ENCODE measurements around the gene KIAA1671. TPM values are rescaled to one million over a fixed set of nuclear protein-coding genes. Genes with fewer than 3 reads are reported as not detected.

The KIAA1671 gene
- total and polyA plus RNA-seq, 2 donors, result 4.1 to 8.0 TPM

GRCh38 chr22:25148149-25148691 is 195.7 kb downstream of the KIAA1671 start:
- H3K4me3 ChIP-seq (ENCODE audit: low read length in 2 of 2), result no peak overlapping the region
- H3K27me3 ChIP-seq (ENCODE audit: control insufficient read depth in 2 of 2, insufficient read depth in 1 of 2, low read length in 1 of 2), result no peaks in the 10 kb centered on the region
- 45% methylated on average over 4 of the region's 4 CpGs for WGBS
- no peaks in the 10 kb centered on the region for H3K9me3 ChIP-seq (ENCODE audit: control insufficient read depth in 2 of 2, insufficient read depth in 1 of 2, low read length in 1 of 2)
- H3K36me3 ChIP-seq (ENCODE audit: control insufficient read depth in 2 of 2, insufficient read depth in 2 of 2, low read length in 1 of 2), result no peaks in the 10 kb centered on the region
- no peak overlapping the region for H3K27ac ChIP-seq (ENCODE audit: low read depth in 1 of 2, low read length in 1 of 2)
- H3K4me1 ChIP-seq (ENCODE audit: control insufficient read depth in 2 of 2, insufficient read depth in 2 of 2, low read length in 2 of 2), result peaks cover 0 to 4% of the 10 kb centered on the region in 2 donors
- no peak for DNase-seq (ENCODE audit: low read depth in 6 of 9, low spot score in 9 of 9)

DNA sequence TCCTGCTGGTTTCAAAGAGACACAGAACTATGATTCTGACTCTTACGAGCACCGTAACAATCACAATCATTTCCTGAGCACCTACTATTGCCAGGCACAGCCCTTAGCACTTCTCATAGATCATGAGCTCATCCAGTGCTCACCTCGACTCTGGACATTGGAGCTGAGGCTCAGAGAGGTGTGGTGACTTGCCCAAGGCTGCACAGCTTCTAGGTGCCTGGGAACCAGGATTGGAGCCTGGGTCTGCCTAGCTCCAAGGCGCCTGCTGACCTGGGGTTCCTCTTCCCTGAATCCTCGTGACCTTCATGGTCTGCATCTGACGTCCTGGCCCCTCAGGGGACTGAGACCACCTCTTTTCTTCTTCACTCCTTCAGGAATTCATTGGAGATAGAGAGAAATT is 196.5 kb downstream of the KIAA1671 start:
- Histone ChIP-seq H3K9me3 (ENCODE audit: control insufficient read depth in 2 of 2, insufficient read depth in 1 of 2, low read length in 1 of 2) (no peaks in the 10 kb centered on the region), H3K4me1 (ENCODE audit: control insufficient read depth in 2 of 2, insufficient read depth in 2 of 2, low read length in 2 of 2) (peaks cover 0 to 4% of the 10 kb centered on the region in 2 donors), H3K36me3 (ENCODE audit: control insufficient read depth in 2 of 2, insufficient read depth in 2 of 2, low read length in 1 of 2) (no peaks in the 10 kb centered on the region), H3K27ac (ENCODE audit: low read depth in 1 of 2, low read length in 1 of 2) (no peak overlapping the region), H3K4me3 (ENCODE audit: low read length in 2 of 2) (no peak overlapping the region), H3K27me3 (ENCODE audit: control insufficient read depth in 2 of 2, insufficient read depth in 1 of 2, low read length in 1 of 2) (no peaks in the 10 kb centered on the region)
- WGBS, result 91% methylated on average over 6 of the region's 6 CpGs
- DNase-seq (ENCODE audit: low read depth in 6 of 9, low spot score in 9 of 9), result no peak

DNA sequence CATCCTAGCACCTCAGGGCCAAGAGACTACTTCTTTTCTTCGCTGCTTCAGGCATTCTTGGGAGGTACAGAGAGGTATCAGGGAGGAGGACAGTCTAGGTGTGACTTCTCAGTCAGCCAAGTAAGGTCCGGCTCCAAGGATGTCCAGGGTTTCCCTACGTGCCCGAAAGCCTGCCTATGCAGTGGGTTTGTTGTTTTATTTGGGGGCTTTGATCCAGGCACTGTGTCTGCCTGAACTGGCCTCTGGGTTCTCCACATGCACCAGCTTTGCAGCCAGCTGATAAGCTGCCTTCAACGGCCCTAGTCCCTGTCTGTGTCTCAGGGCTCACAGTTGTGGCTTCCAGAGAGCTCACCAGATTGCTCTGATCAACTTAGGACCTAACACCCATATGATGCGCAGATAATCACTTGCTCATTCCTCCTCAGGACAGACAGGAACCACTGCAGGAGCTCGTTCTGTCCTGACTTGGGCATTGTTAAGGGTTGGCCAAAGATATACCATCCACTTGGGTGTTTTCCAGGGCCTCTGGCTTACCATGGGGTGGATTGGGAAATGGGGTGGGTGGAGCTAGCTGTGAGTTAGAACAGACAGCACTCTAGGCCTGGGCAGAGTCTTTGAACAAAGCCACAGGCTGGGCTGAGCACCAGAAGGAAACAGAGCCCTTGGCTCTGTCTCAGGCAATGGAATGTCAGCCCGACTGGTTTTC is 201.6 kb downstream of the KIAA1671 start:
- no peak for DNase-seq (ENCODE audit: low read depth in 6 of 9, low spot score in 9 of 9)
- H3K27me3 ChIP-seq (ENCODE audit: control insufficient read depth in 2 of 2, insufficient read depth in 1 of 2, low read length in 1 of 2), result no peaks in the 10 kb centered on the region
- H3K27ac ChIP-seq (ENCODE audit: low read depth in 1 of 2, low read length in 1 of 2), result no peak overlapping the region
- 92% methylated on average over 8 of the region's 8 CpGs for WGBS
- H3K4me1 ChIP-seq (ENCODE audit: control insufficient read depth in 2 of 2, insufficient read depth in 2 of 2, low read length in 2 of 2), result no peaks in the 10 kb centered on the region
- no peak overlapping the region for H3K4me3 ChIP-seq (ENCODE audit: low read length in 2 of 2)
- H3K9me3 ChIP-seq (ENCODE audit: control insufficient read depth in 2 of 2, insufficient read depth in 1 of 2, low read length in 1 of 2), result no peaks in the 10 kb centered on the region
- no peaks in the 10 kb centered on the region for H3K36me3 ChIP-seq (ENCODE audit: control insufficient read depth in 2 of 2, insufficient read depth in 2 of 2, low read length in 1 of 2)

DNA sequence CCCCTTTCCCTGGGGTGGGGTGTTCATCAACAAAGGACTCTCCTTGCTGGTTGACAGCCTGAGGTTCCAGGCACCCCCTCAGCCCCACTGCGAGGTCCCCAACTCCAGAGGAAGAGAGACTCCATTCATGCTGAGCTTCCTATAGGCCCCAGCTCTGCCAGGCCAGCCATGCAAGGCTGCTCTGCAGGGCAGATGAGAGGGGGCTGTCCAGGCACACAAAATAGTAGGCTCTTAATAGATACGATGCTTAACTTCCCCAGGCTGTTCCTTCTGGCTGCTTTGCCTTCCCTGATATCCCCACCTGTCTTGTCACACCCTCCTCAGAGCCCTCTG is 202.1 kb downstream of the KIAA1671 start:
- Histone ChIP-seq H3K27me3 (ENCODE audit: control insufficient read depth in 2 of 2, insufficient read depth in 1 of 2, low read length in 1 of 2) (no peaks in the 10 kb centered on the region), H3K4me1 (ENCODE audit: control insufficient read depth in 2 of 2, insufficient read depth in 2 of 2, low read length in 2 of 2) (no peaks in the 10 kb centered on the region), H3K4me3 (ENCODE audit: low read length in 2 of 2) (no peak overlapping the region), H3K27ac (ENCODE audit: low read depth in 1 of 2, low read length in 1 of 2) (peak overlapping the region in 1 of 2 donors; percentile 3), H3K9me3 (ENCODE audit: control insufficient read depth in 2 of 2, insufficient read depth in 1 of 2, low read length in 1 of 2) (no peaks in the 10 kb centered on the region), H3K36me3 (ENCODE audit: control insufficient read depth in 2 of 2, insufficient read depth in 2 of 2, low read length in 1 of 2) (no peaks in the 10 kb centered on the region)
- 92% methylated on average over 2 of the region's 2 CpGs for WGBS
- DNase-seq (ENCODE audit: low read depth in 6 of 9, low spot score in 9 of 9), result no peak

GRCh38 chr22:25156736-25157135 is 204.2 kb downstream of the KIAA1671 start:
- no peaks in the 10 kb centered on the region for H3K9me3 ChIP-seq (ENCODE audit: control insufficient read depth in 2 of 2, insufficient read depth in 1 of 2, low read length in 1 of 2)
- H3K4me1 ChIP-seq (ENCODE audit: control insufficient read depth in 2 of 2, insufficient read depth in 2 of 2, low read length in 2 of 2), result no peaks in the 10 kb centered on the region
- no peak for DNase-seq (ENCODE audit: low read depth in 6 of 9, low spot score in 9 of 9)
- no peaks in the 10 kb centered on the region for H3K36me3 ChIP-seq (ENCODE audit: control insufficient read depth in 2 of 2, insufficient read depth in 2 of 2, low read length in 1 of 2)
- H3K27ac ChIP-seq (ENCODE audit: low read depth in 1 of 2, low read length in 1 of 2), result no peak overlapping the region
- H3K4me3 ChIP-seq (ENCODE audit: low read length in 2 of 2), result no peak overlapping the region
- no peaks in the 10 kb centered on the region for H3K27me3 ChIP-seq (ENCODE audit: control insufficient read depth in 2 of 2, insufficient read depth in 1 of 2, low read length in 1 of 2)
- 95% methylated on average over 4 of the region's 4 CpGs for WGBS

DNA sequence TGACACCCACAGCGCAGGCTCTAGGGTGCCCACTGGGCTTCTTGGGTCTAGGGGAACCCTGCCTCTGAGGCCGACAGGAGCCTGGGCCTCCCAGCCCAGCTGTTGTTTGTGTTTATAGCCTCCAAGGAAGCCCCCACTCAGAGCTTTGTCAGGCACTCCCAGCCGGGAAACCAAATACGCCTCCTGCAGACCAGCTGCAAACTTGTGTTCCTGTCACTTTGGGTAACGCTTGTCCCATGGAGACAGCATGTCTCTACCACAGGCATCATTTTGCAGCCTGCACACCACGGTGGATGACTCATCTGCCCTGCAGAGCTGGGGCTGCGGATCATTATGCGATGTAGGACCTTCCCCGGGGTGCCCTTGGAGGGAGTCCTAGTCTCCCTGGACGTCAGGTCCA is 206.5 kb downstream of the KIAA1671 start:
- Histone ChIP-seq H3K36me3 (ENCODE audit: control insufficient read depth in 2 of 2, insufficient read depth in 2 of 2, low read length in 1 of 2) (no peaks in the 10 kb centered on the region), H3K27ac (ENCODE audit: low read depth in 1 of 2, low read length in 1 of 2) (no peak overlapping the region), H3K27me3 (ENCODE audit: control insufficient read depth in 2 of 2, insufficient read depth in 1 of 2, low read length in 1 of 2) (no peaks in the 10 kb centered on the region), H3K4me1 (ENCODE audit: control insufficient read depth in 2 of 2, insufficient read depth in 2 of 2, low read length in 2 of 2) (no peaks in the 10 kb centered on the region), H3K9me3 (ENCODE audit: control insufficient read depth in 2 of 2, insufficient read depth in 1 of 2, low read length in 1 of 2) (no peaks in the 10 kb centered on the region), H3K4me3 (ENCODE audit: low read length in 2 of 2) (no peak overlapping the region)
- DNase-seq (ENCODE audit: low read depth in 6 of 9, low spot score in 9 of 9), result no peak
- WGBS, result 79% methylated on average over 10 of the region's 10 CpGs

DNA sequence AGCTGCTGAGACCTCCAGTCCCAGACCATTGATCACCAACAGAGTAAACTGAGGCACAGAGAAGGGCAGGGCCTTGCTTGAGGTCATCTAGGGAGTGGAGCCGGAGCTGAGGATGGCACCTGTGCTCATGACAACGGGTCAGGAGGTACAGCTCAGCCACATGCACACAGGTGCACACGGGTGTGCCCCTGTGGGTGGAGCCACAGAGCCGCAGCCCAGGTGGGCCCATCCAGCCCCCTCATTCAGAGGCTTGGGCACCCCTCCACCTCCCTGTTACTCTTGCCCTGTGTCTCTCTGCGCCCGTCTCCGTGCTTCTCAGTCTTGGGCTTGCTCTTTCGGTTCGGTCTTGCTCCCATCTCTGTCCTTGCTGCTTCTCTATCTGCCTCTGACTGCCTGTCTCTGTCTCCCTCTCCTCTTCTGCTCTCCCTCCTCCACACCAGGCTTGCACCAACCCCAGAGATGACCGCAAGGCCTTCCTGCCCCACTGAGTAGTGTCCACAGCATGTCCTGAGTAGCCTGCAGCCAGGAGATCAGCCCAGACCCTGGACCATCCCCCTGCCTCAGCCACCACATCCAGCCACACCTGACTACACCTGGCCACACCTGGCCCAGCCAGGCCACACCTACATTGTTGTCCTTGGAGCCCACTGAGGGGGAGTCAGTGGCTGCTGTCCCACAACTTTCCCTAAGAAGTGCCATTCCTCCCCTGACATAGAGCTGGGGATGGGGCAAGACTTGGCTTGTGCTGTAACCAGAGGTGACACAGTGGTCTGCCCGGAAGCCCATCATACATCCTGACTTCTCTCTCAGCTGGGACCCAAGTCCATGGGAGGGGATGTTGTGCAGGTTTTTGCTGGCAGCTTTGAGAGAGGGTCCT is 207.8 kb downstream of the KIAA1671 start:
- 93% methylated on average over 11 of the region's 11 CpGs for whole genome bisulfite sequencing
- Histone ChIP-seq H3K27ac (ENCODE audit: low read depth in 1 of 2, low read length in 1 of 2) (no peak overlapping the region), H3K27me3 (ENCODE audit: control insufficient read depth in 2 of 2, insufficient read depth in 1 of 2, low read length in 1 of 2) (no peaks in the 10 kb centered on the region), H3K4me3 (ENCODE audit: low read length in 2 of 2) (no peak overlapping the region), H3K4me1 (ENCODE audit: control insufficient read depth in 2 of 2, insufficient read depth in 2 of 2, low read length in 2 of 2) (no peaks in the 10 kb centered on the region), H3K9me3 (ENCODE audit: control insufficient read depth in 2 of 2, insufficient read depth in 1 of 2, low read length in 1 of 2) (no peaks in the 10 kb centered on the region), H3K36me3 (ENCODE audit: control insufficient read depth in 2 of 2, insufficient read depth in 2 of 2, low read length in 1 of 2) (no peaks in the 10 kb centered on the region)
- no peak for DNase-seq (ENCODE audit: low read depth in 6 of 9, low spot score in 9 of 9)

- Histone ChIP-seq H3K36me3 (ENCODE audit: control insufficient read depth in 2 of 2, insufficient read depth in 2 of 2, low read length in 1 of 2) (no peaks in the 10 kb centered on the region), H3K4me3 (ENCODE audit: low read length in 2 of 2) (no peak overlapping the region), H3K27ac (ENCODE audit: low read depth in 1 of 2, low read length in 1 of 2) (no peak overlapping the region), H3K9me3 (ENCODE audit: control insufficient read depth in 2 of 2, insufficient read depth in 1 of 2, low read length in 1 of 2) (no peaks in the 10 kb centered on the region), H3K27me3 (ENCODE audit: control insufficient read depth in 2 of 2, insufficient read depth in 1 of 2, low read length in 1 of 2) (no peaks in the 10 kb centered on the region), H3K4me1 (ENCODE audit: control insufficient read depth in 2 of 2, insufficient read depth in 2 of 2, low read length in 2 of 2) (no peaks in the 10 kb centered on the region)
- no peak for DNase-seq (ENCODE audit: low read depth in 6 of 9, low spot score in 9 of 9)
- 88% methylated on average over 14 of the region's 14 CpGs for WGBS
Observed at GRCh38 chr22:25161017-25161915, 208.8 kb downstream of the KIAA1671 start.

Data from thymus (tissue), 11 donors.